K562 (cell line): ENCODE measurements around the gene WTAP. TPM values are rescaled to one million over a fixed set of nuclear protein-coding genes. Genes with fewer than 3 reads are reported as not detected.

Experiments
- ATF1 ChIP-seq, 2 experiments: fragments of 450-650 bp in 1 of 2; IDR thresholded peaks; 2 replicates each; pipeline ENCODE4 v1.6.1; 2016; ENCODE audit warnings: missing compliant biosample characterization in 1 of 2, missing genetic modification characterization in 1 of 2
- C11orf30 ChIP-seq: fragments of 450-650 bp; IDR thresholded peaks from 2 replicates; pipeline ENCODE4 v1.6.1; 2016; ENCODE audit warnings: low read depth, mild to moderate bottlenecking
- CCAR2 ChIP-seq: fragments of 200-400 bp; formaldehyde crosslinking; IDR thresholded peaks from 2 replicates; pipeline ENCODE4 v1.6.1; 2017; ENCODE audit warnings: mild to moderate bottlenecking, low read depth, low read length
- CXXC5 ChIP-seq: fragments of 250-450 bp; sonication (Bioruptor Pico); IDR thresholded peaks from 2 replicates; pipeline ENCODE4 v1.8.0; 2022; ENCODE audit warnings: inconsistent platforms, mild to moderate bottlenecking, moderate library complexity
- ELF2 ChIP-seq: fragments of 250-450 bp; sonication (Bioruptor Pico); IDR thresholded peaks from 2 replicates; pipeline ENCODE4 v1.5.0; 2021; ENCODE audit warnings: mild to moderate bottlenecking
- HDAC3 ChIP-seq: fragments of 450-650 bp; IDR thresholded peaks from 2 replicates; pipeline ENCODE4 v1.6.1; 2018; ENCODE audit warnings: borderline replicate concordance, mild to moderate bottlenecking, moderate library complexity; ENCODE audit not compliant: partially characterized antibody
- MYBL2 ChIP-seq, 2 experiments: fragments of 450-650 bp in 1 of 2; sonication (generic) in 1 of 2; formaldehyde crosslinking in 1 of 2; IDR thresholded peaks; 2 replicates each; pipeline versions ENCODE4 v1.6.1 to v1.8.1; 2017 to 2022; ENCODE audit warnings: borderline replicate concordance in 1 of 2, inconsistent platforms in 1 of 2, low read depth in 1 of 2, mild to moderate bottlenecking in 1 of 2, missing genetic modification reagents in 1 of 2, moderate library complexity in 1 of 2
- NR2C2 ChIP-seq, 2 experiments: fragments of 200-800 bp in 1 of 2; sonication (Bioruptor generic) in 1 of 2; sonication (generic) in 1 of 2; formaldehyde crosslinking in 1 of 2; IDR thresholded peaks; 2 replicates each; pipeline versions ENCODE4 v1.6.1 to v1.8.0; 2016 to 2022; ENCODE audit warnings: mild to moderate bottlenecking in 1 of 2, missing compliant biosample characterization in 1 of 2, missing genetic modification characterization in 1 of 2, missing genetic modification reagents in 1 of 2
- NRF1 ChIP-seq, 2 experiments: fragments of 450-650 bp; IDR thresholded peaks in 1 of 2; conservative IDR thresholded peaks in 1 of 2; 2 replicates each; pipeline ENCODE4 v1.6.1; 2014; ENCODE audit warnings: mild to moderate bottlenecking in 2 of 2
- POLR2B ChIP-seq: fragments of 450-650 bp; IDR thresholded peaks from 2 replicates; pipeline ENCODE4 v1.6.1; 2018; ENCODE audit warnings: low read depth; ENCODE audit not compliant: partially characterized antibody
- RBM15 ChIP-seq: fragments of 200-400 bp; formaldehyde crosslinking; IDR thresholded peaks from 2 replicates; pipeline ENCODE4 v1.6.1; 2018; ENCODE audit warnings: mild to moderate bottlenecking, low read length, moderate library complexity; ENCODE audit not compliant: insufficient read depth
- RBM22 ChIP-seq: fragments of 200-400 bp; formaldehyde crosslinking; IDR thresholded peaks from 2 replicates; pipeline ENCODE4 v1.6.1; 2018; ENCODE audit warnings: low read length, low read depth; ENCODE audit not compliant: poor library complexity, severe bottlenecking
- RBM39 ChIP-seq: fragments of 200-400 bp; formaldehyde crosslinking; optimal IDR thresholded peaks from 2 replicates; pipeline ENCODE3; 2018; ENCODE audit warnings: low read depth, low read length
- TCF7 ChIP-seq: sonication (generic); IDR thresholded peaks from 2 replicates; pipeline ENCODE4 v1.6.1; 2016; ENCODE audit warnings: antibody characterized with exemption, borderline replicate concordance
- TEAD4 ChIP-seq, 2 experiments: sonication (generic) in 1 of 2; formaldehyde crosslinking in 1 of 2; IDR thresholded peaks; 2 replicates each; pipeline versions ENCODE4 v1.6.1 to v1.8.0; 2012 to 2022; ENCODE audit warnings: borderline replicate concordance in 1 of 2, inconsistent platforms in 1 of 2, low read length in 1 of 2, mild to moderate bottlenecking in 1 of 2, missing genetic modification reagents in 1 of 2
- TSC22D4 ChIP-seq: fragments of 450-650 bp; IDR thresholded peaks from 2 replicates; pipeline ENCODE4 v1.6.1; 2016; ENCODE audit warnings: missing genetic modification characterization, missing biosample characterization, control low read depth
- ZNF224 ChIP-seq: sonication (generic); formaldehyde crosslinking; IDR thresholded peaks from 2 replicates; pipeline ENCODE4 v1.8.0; 2022; ENCODE audit warnings: mild to moderate bottlenecking, missing genetic modification reagents
- ZNF274 ChIP-seq: IDR thresholded peaks from 2 replicates; pipeline ENCODE4 v1.6.1; 2011; ENCODE audit warnings: low read depth, mild to moderate bottlenecking, low read length, moderate library complexity, borderline replicate concordance
- ZNF41 ChIP-seq: fragments of 250-450 bp; sonication (Bioruptor Pico); conservative IDR thresholded peaks from 2 replicates; pipeline ENCODE4 v1.4.0; 2020; ENCODE audit warnings: mild to moderate bottlenecking
- ZNF431 ChIP-seq: sonication (generic); formaldehyde crosslinking; IDR thresholded peaks from 2 replicates; pipeline ENCODE4 v1.8.0; 2022; ENCODE audit warnings: mild to moderate bottlenecking, missing genetic modification reagents
- ZSCAN29 ChIP-seq: fragments of 450-650 bp; IDR thresholded peaks from 2 replicates; pipeline ENCODE4 v1.6.1; 2017
- polyA plus RNA-seq, 8 experiments: library from polyadenylated mRNA; depleted of rRNA in 4 of 8; stranded (reverse) in 5 of 8; unstranded in 3 of 8; fragments of >200 nt; fragmentation: Nextera tagmentation in 2 of 8; fragmentation: Illumina TruSeq in 1 of 8; extraction: Ambion mirVana in 2 of 8; extraction: Trizol in 1 of 8; gene quantifications; 2 replicates each; pipeline versions ENCODE4 v1.2.1 to v1.2.3, GENCODE V29; 2011 to 2014; ENCODE audit warnings: inconsistent platforms in 1 of 8, missing spikeins in 1 of 8
- total RNA-seq, 7 experiments: library from RNA; depleted of rRNA in 6 of 7; stranded (reverse); fragments of >200 nt in 6 of 7; fragmentation: Illumina TruSeq in 2 of 7; extraction: Trizol in 2 of 7; gene quantifications; 2 replicates each; pipeline versions ENCODE4 v1.2.1 to v1.2.3, GENCODE V29; 2011 to 2021; ENCODE audit warnings: low replicate concordance in 1 of 7
- TF ChIP-seq, protein P1 (sequence below): conservative IDR thresholded peaks from 2 replicates; pipeline ENCODE4 v1.6.1; 2011; ENCODE audit warnings: low read depth, mild to moderate bottlenecking, low read length; ENCODE audit not compliant: control insufficient read depth
- TF ChIP-seq, protein P2 (sequence below), 2 experiments: fragments of 450-650 bp; IDR thresholded peaks; 2 replicates each; pipeline ENCODE4 v1.6.1; 2016

WTAP gene
- total and polyA plus RNA-seq, 9 of the 15 experiments (the other 6 are each of a cell fraction or from before 2014, with no cell fraction given): 52.4 to 156 (median 110) TPM

DNA sequence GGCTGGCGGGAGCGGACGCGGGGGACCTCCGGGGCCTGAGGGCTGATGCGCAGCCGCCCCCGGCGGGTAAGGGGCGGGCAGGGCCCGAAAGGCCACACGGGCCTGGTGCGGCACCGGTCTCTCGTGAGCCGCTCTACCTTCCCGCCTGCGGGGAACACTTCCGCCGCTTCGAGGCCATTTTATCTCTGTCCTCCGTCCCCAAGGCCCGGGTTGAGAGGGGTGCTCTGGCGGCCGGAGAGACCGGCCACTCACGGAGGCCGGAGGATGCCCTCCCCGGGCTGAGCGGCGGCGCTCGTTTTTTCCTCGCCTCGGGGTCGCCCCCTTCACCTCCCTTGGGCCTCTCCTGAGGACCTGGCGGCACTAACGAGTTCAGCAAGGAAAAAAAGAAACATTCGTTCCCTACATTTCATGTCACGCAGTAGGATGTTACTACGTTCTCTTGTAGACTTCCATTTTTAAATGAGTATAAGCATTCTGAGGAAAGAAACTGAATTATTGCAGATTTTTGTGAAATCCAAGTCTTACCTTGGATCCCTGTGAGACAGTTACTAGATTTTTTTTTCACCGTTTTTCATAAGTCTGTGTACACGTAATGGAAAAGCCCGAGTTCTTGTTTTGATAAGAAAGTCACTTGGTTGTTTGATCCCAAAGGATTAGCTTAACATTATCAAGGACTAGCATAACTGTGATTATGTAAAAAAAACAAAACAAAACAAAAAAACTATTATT lies 575 bp downstream of the WTAP start (continued):
- TF ChIP-seq RBM15 (no peak), ZNF224 (CRISPR knock-in tag) (no peak), HDAC3 (no peak), ELF2 (no peak), CXXC5 (CRISPR knock-in tag) (peak; percentile 5), ZNF274 (no peak), MYBL2 (IDR thresholded peaks at IDR 0.05; ENCODE audit: low read depth) (no peak), MYBL2 (CRISPR knock-in tag; IDR thresholded peaks at IDR 0.05; ENCODE audit: borderline replicate concordance) (no peak), ZSCAN29 (no peak), CCAR2 (no peak), NR2C2 (CRISPR knock-in tag; IDR thresholded peaks at IDR 0.05) (peak; percentile 60; the same call in 1 of the 2 replicates), NR2C2 (tag; IDR thresholded peaks at IDR 0.05) (no peak), TCF7 (peak; percentile 69; the same call in 1 of the 2 replicates), ATF1 (CRISPR knock-in tag; IDR thresholded peaks at IDR 0.05) (no peak), ATF1 (tag; IDR thresholded peaks at IDR 0.05) (peak; percentile 45; the same call in 1 of the 2 replicates), TSC22D4 (tag) (no peak), ZNF431 (CRISPR knock-in tag) (no peak), TEAD4 (IDR thresholded peaks at IDR 0.05; ENCODE audit: low read length) (no peak), TEAD4 (CRISPR knock-in tag; IDR thresholded peaks at IDR 0.05; ENCODE audit: borderline replicate concordance) (no peak), NRF1 (conservative IDR thresholded peaks at IDR 0.05 in 1 of 2, IDR thresholded peaks at IDR 0.05 in 1 of 2) (peak; percentile 56 to 60), POLR2B (no peak), RBM39 (no peak), RBM22 (peak; percentile 42), C11orf30 (no peak), ZNF41 (CRISPR knock-in tag) (no peak)
- TF ChIP-seq, protein P1, sequence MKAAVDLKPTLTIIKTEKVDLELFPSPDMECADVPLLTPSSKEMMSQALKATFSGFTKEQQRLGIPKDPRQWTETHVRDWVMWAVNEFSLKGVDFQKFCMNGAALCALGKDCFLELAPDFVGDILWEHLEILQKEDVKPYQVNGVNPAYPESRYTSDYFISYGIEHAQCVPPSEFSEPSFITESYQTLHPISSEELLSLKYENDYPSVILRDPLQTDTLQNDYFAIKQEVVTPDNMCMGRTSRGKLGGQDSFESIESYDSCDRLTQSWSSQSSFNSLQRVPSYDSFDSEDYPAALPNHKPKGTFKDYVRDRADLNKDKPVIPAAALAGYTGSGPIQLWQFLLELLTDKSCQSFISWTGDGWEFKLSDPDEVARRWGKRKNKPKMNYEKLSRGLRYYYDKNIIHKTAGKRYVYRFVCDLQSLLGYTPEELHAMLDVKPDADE: peak; percentile 40; the same call in 1 of the 2 replicates
- TF ChIP-seq, protein P2, sequence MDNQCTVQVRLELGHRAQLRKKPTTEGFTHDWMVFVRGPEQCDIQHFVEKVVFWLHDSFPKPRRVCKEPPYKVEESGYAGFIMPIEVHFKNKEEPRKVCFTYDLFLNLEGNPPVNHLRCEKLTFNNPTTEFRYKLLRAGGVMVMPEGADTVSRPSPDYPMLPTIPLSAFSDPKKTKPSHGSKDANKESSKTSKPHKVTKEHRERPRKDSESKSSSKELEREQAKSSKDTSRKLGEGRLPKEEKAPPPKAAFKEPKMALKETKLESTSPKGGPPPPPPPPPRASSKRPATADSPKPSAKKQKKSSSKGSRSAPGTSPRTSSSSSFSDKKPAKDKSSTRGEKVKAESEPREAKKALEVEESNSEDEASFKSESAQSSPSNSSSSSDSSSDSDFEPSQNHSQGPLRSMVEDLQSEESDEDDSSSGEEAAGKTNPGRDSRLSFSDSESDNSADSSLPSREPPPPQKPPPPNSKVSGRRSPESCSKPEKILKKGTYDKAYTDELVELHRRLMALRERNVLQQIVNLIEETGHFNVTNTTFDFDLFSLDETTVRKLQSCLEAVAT (IDR thresholded peaks at IDR 0.05): peak; percentile 32; a peak in 1 of 4 replicates
